Mucosa of gallbladder (tissue), 1 donor: ENCODE results near the gene COPA. TPM values are rescaled to one million over a fixed set of nuclear protein-coding genes. Genes with fewer than 3 reads are reported as not detected.
A peak's percentile ranks its signal among the peaks of the same experiment; 100 is the strongest.

Experiments used
- DNase-seq: peaks from one replicate; pipeline ENCODE4 v3.0.0-alpha.2; 2020; ENCODE audit warnings: low spot score
- total RNA-seq: library from RNA; stranded (reverse); gene quantifications from one replicate; pipeline ENCODE4 v1.2.1, GENCODE V29; 2021
- donor health status: DM: no; HTN: no; CAD: no.

The COPA gene
- total RNA-seq, 1 donor from 2014 or later: 164 TPM

DNA sequence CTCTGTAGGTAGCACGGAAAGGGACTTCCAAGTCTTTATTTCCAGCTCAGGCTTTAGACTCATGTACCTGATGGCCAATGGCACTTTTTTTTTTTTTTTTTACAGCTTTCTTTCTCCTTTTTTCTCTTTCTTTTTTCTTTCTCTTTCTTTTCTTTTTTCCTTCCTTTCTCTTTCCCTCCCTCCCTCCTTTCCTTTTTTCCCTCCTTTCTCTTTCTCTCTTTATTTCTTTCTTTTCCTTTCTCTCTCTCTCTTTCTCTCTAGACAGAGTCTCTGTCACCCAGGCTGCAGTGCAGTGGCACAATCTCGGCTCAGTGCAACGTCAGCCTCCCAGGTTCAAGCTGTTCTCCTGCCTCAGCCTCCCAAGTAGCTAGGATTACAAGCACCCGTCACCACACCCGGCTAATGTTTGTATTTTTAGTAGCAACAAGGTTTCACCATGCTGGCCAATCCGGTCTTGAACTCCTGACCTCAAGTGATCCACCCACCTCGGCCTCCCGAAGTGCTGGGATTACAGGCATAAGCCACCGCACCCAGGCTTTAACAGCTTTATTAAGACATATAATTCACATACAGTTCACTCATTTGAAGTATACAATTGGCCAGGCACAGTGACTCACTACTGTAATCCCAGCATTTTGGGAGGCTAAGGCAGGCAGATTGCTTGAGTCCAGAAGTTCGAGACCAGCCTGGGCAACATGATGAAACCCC, 75.6 kb downstream of the COPA start:
- DNase-seq: no peak

DNA sequence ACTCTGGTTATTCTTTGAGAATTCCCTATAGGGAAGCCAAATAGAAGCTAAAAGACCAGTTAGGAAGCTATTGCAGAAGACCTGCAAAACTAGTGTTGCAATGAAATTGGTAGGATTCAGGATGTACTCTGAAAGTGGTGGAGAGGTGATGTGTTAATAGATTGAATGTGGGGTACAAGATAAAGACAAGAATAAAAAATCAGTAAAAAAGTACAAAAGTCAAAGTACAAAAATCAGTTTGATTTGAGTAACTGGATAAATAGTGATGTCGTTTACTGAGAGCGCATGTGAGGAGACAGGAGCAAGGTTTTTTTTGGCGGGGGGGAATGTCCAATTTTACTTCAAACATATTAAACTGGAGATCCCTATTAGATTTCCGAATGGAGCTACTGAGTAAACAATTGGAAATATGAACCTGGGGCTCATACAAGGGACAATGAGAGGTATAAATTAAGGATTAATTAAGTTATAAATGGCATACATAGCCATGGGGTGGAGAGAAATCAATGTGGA, 78.2 kb downstream of the COPA start:
- no peak for DNase-seq

DNA sequence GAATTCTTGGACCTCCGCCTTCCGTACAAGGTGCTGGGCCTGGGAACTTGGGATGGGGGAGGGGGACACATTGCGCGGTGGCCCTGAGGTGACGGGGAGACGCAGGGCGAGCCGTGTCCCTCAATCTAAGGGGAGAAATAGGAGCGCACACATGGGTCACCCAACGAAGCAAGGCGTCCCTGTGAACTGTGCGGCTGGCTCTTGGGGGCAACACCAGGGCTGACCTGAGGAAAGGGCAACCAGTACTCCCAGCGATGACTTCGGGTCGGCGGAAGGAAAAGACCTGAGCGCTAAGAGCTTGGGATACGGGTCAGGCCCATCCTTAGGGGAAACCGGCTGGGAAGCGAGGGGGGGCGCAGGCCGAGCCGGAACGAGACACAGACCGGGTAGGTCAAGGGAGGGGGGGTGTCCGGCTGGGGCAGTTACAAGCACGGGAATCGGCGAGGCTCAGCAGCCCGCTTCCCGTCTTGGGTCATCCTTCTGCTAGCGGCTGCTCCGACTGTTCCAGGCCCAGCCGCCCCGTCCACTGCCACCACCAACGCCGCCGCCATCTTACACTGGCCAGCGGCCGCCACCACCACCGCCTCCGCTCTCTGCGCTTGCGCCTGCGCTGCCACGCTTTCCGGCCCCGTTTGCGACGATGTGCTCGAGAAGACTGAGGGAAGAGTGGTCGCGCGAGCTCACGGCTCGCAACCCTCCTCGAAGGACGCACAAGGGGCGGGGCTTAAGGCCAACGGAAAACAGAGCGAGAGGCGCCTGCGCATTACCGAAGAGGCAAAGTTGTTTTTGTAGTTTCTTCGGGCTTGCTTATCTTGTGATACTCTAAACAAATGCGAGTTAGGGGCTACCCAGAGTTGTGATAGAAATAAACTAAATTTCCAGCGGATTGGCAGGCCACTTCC, 80.9 kb downstream of the COPA start, which contains the start of gene DCAF8:
Gene DCAF8 (minus strand): TSS at position 657 of the 902 bp plus-strand sequence. CDS start 18,541 bp downstream, outside the sequence.
- DNase-seq: peak; percentile 99

DNA sequence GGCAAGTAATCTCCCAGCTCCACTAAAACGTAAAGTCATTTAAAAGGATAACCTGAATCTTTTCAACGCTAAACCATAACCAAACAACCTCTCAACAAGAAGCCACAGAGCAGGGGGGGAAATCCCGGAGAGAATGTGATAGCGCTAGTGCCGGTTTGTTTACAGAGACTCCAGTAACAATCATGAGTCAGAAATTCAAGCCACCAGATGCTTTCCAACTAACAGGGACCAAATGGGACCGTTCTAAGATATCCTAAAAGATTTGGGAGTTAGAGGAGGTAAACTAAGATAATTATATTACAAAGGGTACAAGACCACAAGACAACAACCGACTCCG, 81.5 kb downstream of the COPA start:
- peak; percentile 46 for DNase-seq

DNA sequence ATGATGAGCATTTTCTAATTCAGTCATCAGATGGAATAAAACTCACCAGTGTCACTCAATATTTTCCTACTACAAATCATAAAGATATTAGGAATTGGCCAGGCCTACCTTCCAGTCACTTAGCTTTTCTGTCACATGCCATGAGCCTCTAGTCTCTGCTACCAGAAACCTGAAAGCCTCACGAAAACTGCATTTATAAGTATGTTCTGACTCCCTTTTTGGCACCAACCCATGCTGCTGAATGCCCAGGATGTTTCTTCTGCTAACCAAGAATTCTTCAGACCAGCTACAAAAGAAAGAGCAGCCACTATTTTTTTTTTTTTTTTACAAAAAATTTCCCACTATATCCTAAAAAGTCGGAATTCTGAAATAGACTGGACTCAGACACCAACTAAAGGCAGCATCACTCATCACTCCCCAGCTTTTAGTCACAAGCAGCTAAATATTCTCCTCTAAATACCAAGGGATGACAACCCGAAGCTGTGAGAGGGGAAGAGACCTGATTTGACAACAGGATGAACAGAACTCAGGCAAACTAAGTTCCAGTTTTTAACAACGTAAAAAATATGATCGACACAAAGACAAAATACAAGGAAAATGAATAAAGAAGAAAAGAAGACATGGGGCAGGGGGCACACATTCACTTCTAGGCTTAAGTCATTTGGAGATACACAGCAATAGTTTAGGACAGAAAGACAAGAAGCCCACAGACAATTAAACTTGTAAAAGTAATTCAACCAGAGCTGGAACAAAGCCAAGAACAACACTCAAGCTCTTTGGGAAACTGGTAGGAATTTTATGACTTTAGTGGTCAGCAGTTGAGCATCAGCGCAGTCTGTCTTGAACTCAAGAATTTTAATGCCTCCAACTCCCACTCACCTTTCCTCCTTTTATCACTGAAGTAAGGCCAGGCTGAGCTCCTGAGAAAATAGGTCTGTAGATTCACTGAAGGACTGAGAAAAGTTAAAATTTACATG, 82.4 kb downstream of the COPA start:
- DNase-seq: no peak

DNA sequence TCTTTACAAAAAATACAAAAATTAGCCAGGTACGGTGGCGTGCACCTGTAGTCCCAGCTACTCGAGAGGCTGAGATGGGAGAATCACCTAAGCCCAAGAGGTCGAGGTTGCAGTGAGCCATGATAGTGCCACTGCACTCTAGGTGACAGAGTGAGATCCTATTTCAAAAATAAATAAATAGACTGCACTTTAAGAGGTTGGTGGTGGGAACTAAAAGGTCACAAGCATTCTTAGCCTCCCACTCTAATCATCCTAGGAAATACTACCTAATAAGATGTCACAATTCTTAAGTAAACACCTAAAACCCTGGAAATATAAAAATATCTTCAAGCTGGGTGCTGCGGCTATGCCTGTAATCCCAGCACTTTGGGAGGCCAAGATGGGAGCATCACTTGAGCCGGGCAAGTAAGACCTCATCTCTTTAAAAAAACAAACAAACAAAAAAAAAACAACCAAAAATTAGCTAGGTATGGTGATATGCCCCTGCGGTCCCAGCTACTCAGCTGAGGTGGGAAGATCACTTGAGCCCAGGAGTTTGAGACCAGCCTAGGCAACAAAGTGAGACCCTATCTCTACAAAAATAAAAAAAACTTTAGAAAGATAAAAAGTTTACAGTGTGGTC, 84.8 kb downstream of the COPA start:
- DNase-seq: no peak

DNA sequence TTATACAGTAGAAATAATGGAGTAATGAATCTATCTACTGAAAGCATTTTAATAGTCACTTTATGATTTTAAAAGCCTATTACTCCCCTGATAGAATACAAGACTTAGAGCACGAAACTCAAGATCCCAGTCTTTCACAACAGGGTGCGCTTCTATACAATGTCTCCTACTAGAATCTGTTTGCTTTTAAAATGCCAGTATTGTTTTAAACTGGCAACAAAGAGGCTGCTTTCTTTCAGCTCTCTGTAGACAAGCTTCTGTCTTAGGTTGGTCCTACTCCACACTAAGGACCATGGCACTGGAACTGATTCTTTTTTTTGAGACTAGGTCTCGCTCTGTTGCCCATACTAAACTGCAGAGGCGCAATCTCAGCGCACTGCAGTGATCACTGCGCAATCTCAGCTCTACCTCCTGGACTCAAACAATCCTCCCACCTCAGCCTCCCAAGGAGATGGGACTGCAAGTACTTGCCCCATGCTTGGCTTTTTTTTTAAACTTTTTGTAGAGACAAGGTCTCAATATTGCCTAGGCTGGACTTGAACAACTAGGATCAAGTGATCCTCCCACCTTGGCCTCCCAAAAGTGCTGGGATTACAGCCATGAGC, 85.5 kb downstream of the COPA start:
- DNase-seq: no peak

DNA sequence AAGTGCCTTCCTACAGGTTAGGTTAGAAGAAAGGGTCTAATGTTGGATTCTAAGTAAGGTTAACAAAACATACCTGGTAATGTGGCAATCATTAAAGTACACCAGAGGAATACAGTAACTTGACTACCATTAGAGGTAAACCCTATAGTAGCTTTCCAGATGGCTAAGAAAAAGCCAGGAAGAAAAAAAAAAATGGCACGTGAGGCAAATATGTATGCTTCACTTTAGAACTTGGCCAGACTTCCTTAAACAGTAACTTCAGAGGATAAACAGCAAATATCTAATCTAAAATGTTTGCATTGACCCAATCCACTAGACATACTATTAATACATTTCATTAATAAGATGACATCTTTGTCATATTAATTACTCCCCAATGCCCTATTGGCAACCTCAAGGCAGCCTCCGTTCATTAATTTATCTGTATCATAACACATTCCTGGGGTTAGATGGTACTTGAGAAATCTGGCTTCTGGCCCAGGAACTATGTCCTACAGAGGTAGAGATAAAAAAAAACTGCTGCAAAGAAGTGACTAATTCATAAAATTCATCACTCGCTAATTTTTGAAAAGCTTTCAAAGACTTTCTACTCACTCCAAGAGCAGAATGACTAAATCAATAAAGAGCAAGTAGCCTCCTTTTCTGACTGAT, 86.5 kb downstream of the COPA start:
- DNase-seq: no peak

DNA sequence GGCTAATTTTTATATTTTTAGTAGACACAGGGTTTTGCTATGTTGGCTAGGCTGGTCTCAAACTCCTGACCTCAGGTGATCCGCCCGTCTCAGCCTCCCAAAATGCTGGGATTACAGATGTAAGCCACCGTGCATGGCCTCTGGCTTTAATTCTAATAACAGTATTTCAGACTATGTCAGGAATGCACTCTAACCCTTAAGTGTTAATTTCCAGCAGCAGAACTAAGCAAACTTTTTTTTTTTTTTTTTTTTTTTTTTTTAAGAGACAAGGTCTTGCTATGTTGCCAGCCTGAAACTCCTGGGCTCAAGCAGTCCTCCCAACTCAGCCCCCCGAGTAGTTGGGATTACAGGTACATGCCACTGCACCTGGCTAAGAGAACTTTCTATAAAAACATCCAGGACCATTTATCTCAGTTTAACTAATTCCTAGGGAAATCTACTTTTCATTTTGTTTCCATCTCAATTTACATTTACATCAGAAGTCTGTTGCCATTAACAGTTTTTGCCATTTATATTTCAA, 87.2 kb downstream of the COPA start:
- DNase-seq: no peak

DNA sequence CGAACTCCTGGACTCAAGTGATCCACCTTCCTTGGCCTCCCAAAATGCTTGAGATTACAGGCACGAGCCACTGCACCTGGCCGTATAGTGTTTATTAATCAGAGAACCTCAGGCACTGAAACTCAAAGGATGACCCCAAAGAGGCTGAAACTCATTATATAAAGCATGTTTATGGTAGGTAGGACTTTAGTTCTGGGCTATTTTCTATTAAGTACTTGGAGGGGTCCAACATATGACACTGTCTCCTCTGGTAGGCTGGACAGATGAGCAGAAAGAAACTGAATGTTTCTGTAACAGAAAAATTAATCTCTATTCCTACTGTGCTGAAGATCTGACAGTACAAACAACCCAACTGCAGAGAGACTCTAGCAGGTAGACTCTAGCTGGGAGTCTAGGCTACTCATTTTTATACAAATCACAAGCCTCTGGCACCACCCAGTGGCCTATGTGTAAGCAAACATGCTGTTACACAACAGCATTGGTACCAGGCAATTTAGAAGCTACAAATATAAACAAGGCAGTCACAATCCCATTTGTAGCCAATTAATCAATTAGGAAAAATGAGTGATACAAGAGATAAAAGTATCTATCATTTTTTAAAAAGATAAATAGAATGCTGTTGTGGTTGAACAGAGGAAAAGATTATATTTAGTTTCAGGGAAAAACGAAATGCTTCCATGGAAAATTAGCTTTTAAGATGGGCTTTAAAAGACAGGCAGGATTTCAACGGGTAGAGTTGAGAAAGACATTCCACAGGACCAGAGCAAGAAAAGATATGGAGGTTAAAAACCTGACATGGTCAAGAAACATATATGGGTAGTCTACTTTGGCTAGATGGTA, 91.1 kb downstream of the COPA start:
- DNase-seq: peak; percentile 61

DNA sequence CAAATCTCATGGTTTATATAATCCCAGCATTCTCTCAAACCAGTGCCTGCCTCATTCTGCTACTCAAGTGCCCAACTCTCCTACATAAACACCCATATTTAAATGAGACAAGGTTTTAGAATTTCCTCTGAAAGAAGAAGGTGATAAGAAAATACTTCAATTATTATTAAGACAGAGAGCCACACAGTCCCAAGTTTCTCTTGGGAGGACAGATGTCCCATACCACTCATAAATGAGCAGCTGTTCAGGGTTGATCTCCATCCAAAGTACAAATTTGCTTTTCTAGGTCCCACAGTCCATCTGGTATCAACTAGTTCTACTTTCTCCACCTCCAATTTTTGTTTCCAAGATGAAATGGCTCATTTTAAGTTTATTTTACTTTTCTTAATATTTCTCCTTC, 92.0 kb downstream of the COPA start:
- no peak for DNase-seq

DNA sequence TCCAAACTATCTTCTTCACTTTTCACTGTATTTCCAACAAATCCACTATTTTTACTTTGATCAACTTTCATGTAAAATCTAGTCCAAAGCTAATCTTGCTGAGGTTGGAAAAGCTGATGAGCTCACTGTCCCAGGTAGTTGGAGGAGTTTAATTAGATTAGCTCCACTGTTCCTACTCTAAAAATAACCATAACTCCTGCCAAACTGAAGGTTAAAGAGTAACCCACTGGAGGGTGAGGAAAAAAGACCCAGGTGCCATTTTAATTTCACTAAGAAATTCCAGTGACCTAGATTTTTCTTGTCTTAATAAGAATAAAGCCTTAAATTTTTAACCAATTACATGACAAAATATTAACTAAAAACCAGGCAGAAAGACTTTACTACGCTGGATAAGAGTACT, 96.0 kb downstream of the COPA start:
- no peak for DNase-seq

DNA sequence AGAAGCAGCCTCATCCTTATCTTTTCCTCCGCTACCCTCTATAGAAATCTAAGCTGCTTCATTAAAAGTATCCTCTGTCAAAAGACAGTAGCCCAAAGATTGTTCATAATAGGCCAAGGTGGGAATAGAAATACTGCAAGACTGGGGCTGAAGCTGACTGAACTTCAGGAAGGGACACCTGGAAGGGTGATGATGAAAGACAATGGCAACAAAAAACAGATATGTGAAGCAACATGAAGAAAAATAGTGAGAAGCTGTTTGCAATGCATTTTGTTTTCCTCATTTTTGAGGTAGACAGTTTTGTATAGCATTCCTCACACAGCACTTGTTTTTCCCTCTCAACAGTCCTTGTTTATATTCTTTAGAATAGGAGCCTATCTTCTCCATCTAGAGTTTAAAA, 97.6 kb downstream of the COPA start:
- DNase-seq: no peak

DNA sequence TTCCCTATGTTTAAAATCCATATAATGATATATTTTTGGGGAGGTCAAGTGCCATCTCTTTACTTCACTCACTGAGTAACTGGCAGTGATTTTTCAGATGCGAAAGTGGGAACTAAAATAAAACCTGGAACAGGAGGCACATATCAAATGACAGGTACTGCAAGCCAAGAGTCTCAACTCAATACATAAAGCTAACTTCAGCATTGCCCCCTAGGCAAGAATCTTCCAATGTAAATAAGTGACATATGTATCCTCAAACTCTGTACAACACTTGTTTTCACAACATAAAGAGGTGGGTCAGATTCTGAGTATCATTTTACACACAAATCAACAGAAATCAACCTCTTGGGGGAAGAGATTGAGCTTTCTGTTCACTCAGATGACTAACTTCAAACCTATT, 98.8 kb downstream of the COPA start:
- DNase-seq: no peak

DNA sequence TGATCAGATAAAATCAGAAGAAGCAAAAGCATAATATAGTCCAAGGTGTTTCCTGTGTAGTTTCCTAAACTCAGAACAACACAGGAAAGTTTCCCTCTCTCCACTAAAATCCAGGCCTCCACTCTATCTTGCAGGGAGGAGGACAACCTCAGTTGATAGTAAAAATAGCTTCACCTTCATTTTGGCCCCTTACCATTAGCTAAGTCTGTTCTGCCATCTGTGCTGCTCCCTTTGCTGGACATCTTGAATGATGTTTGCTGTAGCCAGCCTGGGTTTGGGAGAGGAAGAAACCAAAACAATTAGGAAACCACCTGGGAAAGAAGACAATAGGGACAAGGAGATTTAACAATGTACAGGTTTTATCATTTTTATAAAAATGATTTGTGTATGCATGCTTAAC, 99.3 kb downstream of the COPA start:
- DNase-seq: no peak

DNA sequence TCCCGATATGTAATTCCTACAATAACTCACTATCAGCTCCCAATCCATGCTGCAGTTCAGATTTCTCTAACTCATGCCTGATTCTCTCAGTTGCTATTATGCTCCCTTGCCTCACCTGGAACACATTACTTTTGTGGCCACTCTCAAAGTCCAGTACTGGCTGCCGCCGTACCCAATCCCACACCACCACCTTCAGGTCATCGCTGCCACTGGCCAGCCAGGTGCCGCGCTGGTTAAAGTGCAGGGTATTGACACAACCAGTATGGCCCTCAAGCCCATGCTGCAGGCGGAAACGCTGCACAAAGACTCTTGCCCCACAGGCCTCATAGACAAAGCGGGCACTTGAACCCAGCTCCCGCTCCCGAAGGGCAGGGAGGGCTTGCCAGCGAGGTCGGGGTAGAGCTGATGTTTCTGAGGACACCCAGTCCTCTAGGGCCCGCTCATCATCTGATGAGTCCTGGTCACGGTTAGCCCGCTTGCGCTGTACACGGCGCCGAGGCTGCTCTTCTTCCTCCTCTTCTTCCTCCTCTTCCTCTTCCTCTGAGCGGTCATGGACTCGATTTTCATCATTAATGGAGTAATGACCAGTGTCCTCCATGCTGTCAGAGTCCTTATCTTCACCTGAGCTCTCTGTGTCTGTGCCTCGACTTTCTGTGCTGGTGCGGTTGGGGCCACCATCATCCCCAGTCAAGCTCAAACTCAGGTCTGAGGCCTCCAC, 103.3 kb downstream of the COPA start:
- no peak for DNase-seq
